HG03097 (cell line): ENCODE data around the gene PATL1.
"Not testable (repeated sequence)": the region's sequence is repeated elsewhere in the genome, so short reads cannot be mapped to it uniquely, and the experiment has no call there.

Experiments used
- ATAC-seq: cut with Tn5 transposase; IDR thresholded peaks from one replicate; pipeline ENCODE4 v1.9.1; 2021; ENCODE audit not compliant: unreplicated experiment, low FRiP score

PATL1 gene

GRCh38 chr11:59668950-59669610 lies at the start of gene PATL1:
Gene PATL1, minus strand, starts transcription at chr11:59669037. Its CDS starts 142 bp downstream, at chr11:59668895.
- ATAC-seq, result peak; percentile 93

- no peak for ATAC-seq
These were observed 47.2 kb upstream of the PATL1 start for GRCh38 chr11:59716051-59716450.

- no peak for ATAC-seq
These were observed 44.9 kb upstream of the PATL1 start, which contains the start of gene OR10V1 for GRCh38 chr11:59713745-59714144. Gene OR10V1, minus strand, starts transcription at chr11:59713845. Its CDS starts 0 bp downstream, at chr11:59713845.

- ATAC-seq, result no peak
These were observed 41.5 kb upstream of the PATL1 start for GRCh38 chr11:59710136-59710847.

- ATAC-seq, result no peak
These were observed 39.7 kb upstream of the PATL1 start for GRCh38 chr11:59708537-59708936.

- no peak for ATAC-seq
These were observed 38.5 kb upstream of the PATL1 start for GRCh38 chr11:59707371-59707770.

GRCh38 chr11:59706518-59707285 lies 37.9 kb upstream of the PATL1 start:
- ATAC-seq, result no peak

- ATAC-seq, result no peak
These were observed 36.5 kb upstream of the PATL1 start for GRCh38 chr11:59705294-59705693.

GRCh38 chr11:59703515-59703914 lies 34.7 kb upstream of the PATL1 start:
- not testable (repeated sequence) for ATAC-seq

GRCh38 chr11:59700157-59700556 lies 31.3 kb upstream of the PATL1 start:
- ATAC-seq, result not testable (repeated sequence)

- ATAC-seq, result no peak
These were observed 29.7 kb upstream of the PATL1 start for GRCh38 chr11:59698506-59698905.

- ATAC-seq, result no peak
These were observed 24.1 kb upstream of the PATL1 start for GRCh38 chr11:59692915-59693314.

- no peak for ATAC-seq
These were observed 22.3 kb upstream of the PATL1 start for GRCh38 chr11:59691156-59691555.

GRCh38 chr11:59689015-59689414 lies 20.2 kb upstream of the PATL1 start:
- ATAC-seq, result no peak

GRCh38 chr11:59681260-59681725 lies 12.5 kb upstream of the PATL1 start:
- ATAC-seq, result not testable (repeated sequence)

- peak; percentile 76 for ATAC-seq
These were observed 11.7 kb upstream of the PATL1 start for GRCh38 chr11:59680287-59681154.

GRCh38 chr11:59679347-59679746 lies 10.5 kb upstream of the PATL1 start:
- ATAC-seq, result no peak

GRCh38 chr11:59678813-59679165 lies 10.0 kb upstream of the PATL1 start:
- ATAC-seq, result no peak

- no peak for ATAC-seq
These were observed 9.4 kb upstream of the PATL1 start for GRCh38 chr11:59678118-59678812.

GRCh38 chr11:59676205-59676604 lies 7.4 kb upstream of the PATL1 start:
- ATAC-seq, result no peak
